Loucy (cell line): ENCODE results near the gene ZAR1.

ENCODE experiments used
- H2AFZ ChIP-seq: fragments of 200-600 bp; sonication (generic); 2 replicates; pipeline ENCODE4 v1.6.0; 2016; ENCODE audit warnings: antibody characterized with exemption, mild to moderate bottlenecking, low read length, moderate library complexity
- H3F3A ChIP-seq: fragments of 200-600 bp; 2 replicates; pipeline ENCODE4 v1.6.0; 2016; ENCODE audit warnings: antibody characterized with exemption, low read depth, mild to moderate bottlenecking
- H3K27me3 ChIP-seq: fragments of 200-600 bp; sonication (generic); 2 replicates; pipeline ENCODE4 v1.6.1; 2014; ENCODE audit warnings: low read length, mild to moderate bottlenecking; ENCODE audit not compliant: insufficient read depth, poor library complexity, severe bottlenecking
- H3K36me3 ChIP-seq: fragments of 200-600 bp; sonication (generic); 2 replicates; pipeline ENCODE4 v1.6.1; 2016; ENCODE audit warnings: low read length; ENCODE audit not compliant: insufficient read depth
- H3K4me1 ChIP-seq: fragments of 200-600 bp; sonication (generic); 2 replicates; pipeline ENCODE4 v1.5.1; 2014; ENCODE audit warnings: low read length, mild to moderate bottlenecking; ENCODE audit not compliant: insufficient read depth, poor library complexity, severe bottlenecking
- H3K4me2 ChIP-seq: fragments of 200-600 bp; sonication (generic); 2 replicates; pipeline ENCODE4 v1.6.0; 2014; ENCODE audit warnings: antibody characterized with exemption, low read length, low read depth, mild to moderate bottlenecking; ENCODE audit not compliant: poor library complexity, severe bottlenecking
- H3K4me3 ChIP-seq: fragments of 200-600 bp; sonication (generic); 2 replicates; pipeline ENCODE4 v1.5.1; 2014; ENCODE audit warnings: low read length, mild to moderate bottlenecking, mixed read lengths; ENCODE audit not compliant: poor library complexity, severe bottlenecking
- H3K79me2 ChIP-seq: fragments of 200-600 bp; sonication (generic); 2 replicates; pipeline ENCODE4 v1.6.1; 2014; ENCODE audit warnings: low read length; ENCODE audit not compliant: insufficient read depth
- H3K9ac ChIP-seq: fragments of 200-600 bp; sonication (generic); 2 replicates; pipeline ENCODE4 v1.6.0; 2014; ENCODE audit warnings: mild to moderate bottlenecking, low read depth, low read length, moderate library complexity; ENCODE audit not compliant: poor library complexity, severe bottlenecking
- H3K9me2 ChIP-seq: fragments of 200-600 bp; sonication (generic); replicated peaks from 2 replicates; pipeline ENCODE4 v1.6.1; 2016; ENCODE audit warnings: low read depth, low read length, mixed read lengths
- H3K9me3 ChIP-seq: fragments of 200-600 bp; sonication (generic); 2 replicates; pipeline ENCODE4 v1.6.1; 2014; ENCODE audit warnings: mild to moderate bottlenecking, antibody characterized with exemption, low read length, low read depth; ENCODE audit not compliant: insufficient read depth
- H4K20me1 ChIP-seq: fragments of 200-600 bp; sonication (generic); 2 replicates; pipeline ENCODE4 v1.6.0; 2014; ENCODE audit warnings: antibody characterized with exemption, low read length, mild to moderate bottlenecking; ENCODE audit not compliant: insufficient read depth, poor library complexity, severe bottlenecking
- CTCF ChIP-seq: fragments of 200-600 bp; sonication (generic); conservative IDR thresholded peaks from 2 replicates; pipeline ENCODE4 v1.5.1; 2014; ENCODE audit warnings: mild to moderate bottlenecking, antibody characterized with exemption, low read length
- EZH2phosphoT487 ChIP-seq: fragments of 200-600 bp; IDR thresholded peaks from 2 replicates; pipeline ENCODE4 v1.6.1; 2018; ENCODE audit warnings: antibody characterized with exemption, mild to moderate bottlenecking, moderate library complexity, borderline replicate concordance

Gene ZAR1

GRCh38 chr4:48504026-48504330, 13.9 kb downstream of the ZAR1 start:
- TF ChIP-seq CTCF (no peak), EZH2phosphoT487 (no peak)
- Histone ChIP-seq H3K9me2 (no peaks in the 10 kb centered on the region), H3K9ac (no peak overlapping the region), H2AFZ (no peak overlapping the region), H3K27me3 (no peaks in the 10 kb centered on the region), H3K9me3 (no peaks in the 10 kb centered on the region), H3K4me3 (no peak overlapping the region), H3F3A (no peaks in the 10 kb centered on the region), H3K4me1 (no peaks in the 10 kb centered on the region), H3K36me3 (peaks cover 49% of the 10 kb centered on the region), H4K20me1 (no peaks in the 10 kb centered on the region), H3K4me2 (no peak overlapping the region), H3K79me2 (no peaks in the 10 kb centered on the region)

DNA sequence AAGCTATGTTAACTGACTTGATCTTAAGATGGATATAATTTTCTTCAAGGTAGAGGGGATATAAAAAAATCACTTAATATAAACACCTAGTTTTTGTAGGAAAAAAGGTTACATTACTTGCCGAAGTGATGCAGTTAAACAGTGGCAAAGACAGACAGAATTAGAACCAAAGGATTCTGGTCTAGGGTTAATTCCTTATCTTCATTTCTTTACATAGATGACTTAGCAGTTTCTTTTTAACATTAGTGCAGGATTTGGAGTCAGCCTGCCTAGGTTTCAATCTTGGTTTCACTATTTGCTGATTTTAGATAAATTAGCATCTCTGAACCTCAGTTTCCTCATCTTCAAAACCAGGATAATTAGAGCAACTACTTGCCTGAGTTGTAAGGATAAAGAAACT, 14.3 kb downstream of the ZAR1 start:
- TF ChIP-seq CTCF (no peak), EZH2phosphoT487 (no peak)
- no peak overlapping the region for H3K4me3 ChIP-seq
- no peaks in the 10 kb centered on the region for H3K79me2 ChIP-seq
- no peaks in the 10 kb centered on the region for H3K4me1 ChIP-seq
- no peaks in the 10 kb centered on the region for H4K20me1 ChIP-seq
- H3K9ac ChIP-seq = no peak overlapping the region
- H2AFZ ChIP-seq = no peak overlapping the region
- H3K9me3 ChIP-seq = no peaks in the 10 kb centered on the region
- H3K36me3 ChIP-seq = peaks cover 49% of the 10 kb centered on the region
- no peak overlapping the region for H3K4me2 ChIP-seq
- no peaks in the 10 kb centered on the region for H3K9me2 ChIP-seq
- H3K27me3 ChIP-seq = no peaks in the 10 kb centered on the region
- no peaks in the 10 kb centered on the region for H3F3A ChIP-seq

- Histone ChIP-seq H3K9me3 (no peaks in the 10 kb centered on the region), H3K79me2 (no peaks in the 10 kb centered on the region)
- TF ChIP-seq EZH2phosphoT487 = no peak
- TF ChIP-seq CTCF = no peak
Observed at GRCh38 chr4:48506716-48507115, 16.7 kb downstream of the ZAR1 start.

More at GRCh38 chr4:48506716-48507115, 16.7 kb downstream of the ZAR1 start:
- Histone ChIP-seq H3F3A (no peaks in the 10 kb centered on the region), H3K9me2 (no peaks in the 10 kb centered on the region), H3K4me1 (no peaks in the 10 kb centered on the region), H3K4me3 (no peak overlapping the region), H3K27me3 (no peaks in the 10 kb centered on the region), H4K20me1 (no peaks in the 10 kb centered on the region), H3K4me2 (no peak overlapping the region), H3K9ac (no peak overlapping the region), H3K36me3 (peaks cover 51% of the 10 kb centered on the region; the same call in 1 of the 2 replicates), H2AFZ (no peak overlapping the region)
